ENCODE results near the gene FAM114A2.
"Not testable (repeated sequence)": the region's sequence is repeated elsewhere in the genome, so short reads cannot be mapped to it uniquely, and the experiment has no call there.

Gene FAM114A2

GRCh38 chr5:154047324-154047723 lies 8.6 kb upstream of the FAM114A2 start:
- DNase-seq, result no peak

- DNase-seq, result no peak
These were observed 7.8 kb upstream of the FAM114A2 start for GRCh38 chr5:154046486-154046885.

DNA sequence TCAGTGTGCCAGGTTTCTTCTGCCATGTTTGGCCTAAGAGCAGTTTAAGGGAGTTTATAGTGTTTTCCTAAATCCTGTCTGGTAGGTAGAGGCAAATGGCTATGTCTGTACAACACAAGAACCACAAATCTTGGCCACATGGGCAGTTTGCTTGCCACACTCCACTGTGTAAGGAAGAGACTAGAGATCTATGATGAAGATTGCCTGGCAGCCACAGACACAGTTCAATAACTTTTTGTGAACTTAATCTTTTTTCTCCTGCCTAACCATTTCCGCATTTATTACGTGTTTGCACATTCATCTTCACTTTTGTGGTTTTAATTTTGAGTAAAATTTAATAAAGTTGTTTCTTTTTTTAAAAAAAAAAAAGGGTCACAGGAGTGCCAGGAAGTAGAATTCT lies 5.9 kb upstream of the FAM114A2 start:
- DNase-seq, result no peak

GRCh38 chr5:154044099-154044498 lies 5.4 kb upstream of the FAM114A2 start:
- DNase-seq, result no peak

DNA sequence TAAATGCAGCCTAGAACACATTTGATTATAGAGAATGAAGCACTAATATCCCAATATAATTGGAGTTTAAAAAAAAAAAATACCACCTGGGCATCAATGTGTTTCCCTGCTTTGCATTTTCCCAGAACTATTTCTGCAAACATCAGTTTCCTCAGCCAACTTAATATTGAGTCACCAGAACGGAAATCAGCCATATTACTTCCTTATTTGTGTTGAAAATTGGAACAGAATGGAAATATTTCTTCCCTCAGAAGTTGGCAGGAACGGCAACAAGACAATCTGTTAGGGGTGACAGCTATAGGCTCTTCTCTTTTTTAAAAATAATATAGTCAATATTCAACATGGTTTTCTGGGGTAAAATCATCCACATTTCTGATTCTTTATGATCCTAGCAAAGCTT lies 4.1 kb upstream of the FAM114A2 start:
- DNase-seq, result no peak

- DNase-seq, result no peak
These were observed 734 bp upstream of the FAM114A2 start for GRCh38 chr5:154039458-154039829.

DNA sequence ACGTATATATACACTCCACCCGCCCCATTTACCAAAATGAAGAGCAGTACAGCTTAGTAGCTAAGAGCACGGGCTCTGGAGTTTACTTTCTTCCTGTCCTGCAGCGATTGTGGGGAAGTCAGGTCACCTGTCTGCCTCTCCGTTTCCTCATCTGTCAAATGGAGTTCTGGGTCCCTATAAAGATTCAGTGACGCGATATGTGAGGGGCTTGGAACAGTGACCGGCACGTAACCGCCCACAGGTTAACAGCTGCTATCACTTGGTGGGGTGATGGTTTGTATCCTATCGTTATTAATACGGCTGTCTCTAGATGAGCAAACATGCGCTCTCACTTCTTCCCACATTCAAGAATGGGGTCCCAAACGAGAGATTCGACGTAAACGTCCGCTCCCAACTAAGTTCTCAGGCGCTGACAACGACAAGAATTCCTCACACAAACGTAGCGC lies 426 bp downstream of the FAM114A2 start:
- no peak for DNase-seq

DNA sequence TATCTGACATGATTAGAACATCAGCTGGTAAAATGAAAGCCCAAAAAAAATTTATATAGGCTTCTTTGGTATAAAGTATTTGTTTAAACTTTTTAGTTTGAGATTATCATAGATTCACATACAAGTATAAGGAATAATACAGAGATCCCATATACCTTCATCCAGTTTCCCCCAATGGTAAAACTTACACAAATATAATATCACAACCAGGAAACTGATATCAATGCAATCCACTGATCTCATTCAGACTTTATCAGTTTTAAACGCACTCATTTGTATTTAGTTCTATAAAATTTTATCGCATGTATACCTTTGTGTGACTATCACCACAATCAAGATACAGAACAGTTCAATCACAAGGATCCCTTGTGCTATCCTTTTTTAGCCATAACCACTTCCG lies 3.8 kb downstream of the FAM114A2 start:
- DNase-seq, result no peak

GRCh38 chr5:154031937-154032489 lies 6.7 kb downstream of the FAM114A2 start:
- no peak for DNase-seq

- DNase-seq, result no peak
These were observed 12.8 kb downstream of the FAM114A2 start for GRCh38 chr5:154025951-154026350.

GRCh38 chr5:154018919-154019318 lies 19.8 kb downstream of the FAM114A2 start:
- not testable (repeated sequence) for DNase-seq

- no peak for DNase-seq
These were observed 23.5 kb downstream of the FAM114A2 start for GRCh38 chr5:154015071-154015693.

GRCh38 chr5:154010660-154011059 lies 28.1 kb downstream of the FAM114A2 start:
- DNase-seq, result no peak

GRCh38 chr5:154005648-154006047 lies 33.1 kb downstream of the FAM114A2 start:
- no peak for DNase-seq

- DNase-seq, result no peak
These were observed 36.1 kb downstream of the FAM114A2 start for GRCh38 chr5:154002511-154003020.

DNA sequence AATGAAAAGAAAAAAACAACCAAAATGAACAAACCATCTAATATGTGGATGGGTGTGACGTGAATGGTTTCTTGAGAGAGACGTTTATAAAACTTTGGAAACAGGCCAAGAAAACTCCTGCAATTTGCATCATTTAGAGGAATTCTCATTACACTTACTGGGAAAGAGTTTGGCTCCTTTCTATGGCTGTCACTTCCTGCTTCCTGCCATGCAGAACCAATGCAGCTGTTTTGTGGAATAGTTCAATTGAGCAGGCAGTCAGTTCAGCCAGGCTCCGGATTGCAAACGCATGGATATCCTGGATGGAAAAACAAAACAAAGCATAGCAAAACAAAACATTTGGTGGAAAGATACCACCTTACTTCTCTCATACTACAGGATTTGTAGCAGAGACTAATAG lies 36.6 kb downstream of the FAM114A2 start:
- no peak for DNase-seq

DNA sequence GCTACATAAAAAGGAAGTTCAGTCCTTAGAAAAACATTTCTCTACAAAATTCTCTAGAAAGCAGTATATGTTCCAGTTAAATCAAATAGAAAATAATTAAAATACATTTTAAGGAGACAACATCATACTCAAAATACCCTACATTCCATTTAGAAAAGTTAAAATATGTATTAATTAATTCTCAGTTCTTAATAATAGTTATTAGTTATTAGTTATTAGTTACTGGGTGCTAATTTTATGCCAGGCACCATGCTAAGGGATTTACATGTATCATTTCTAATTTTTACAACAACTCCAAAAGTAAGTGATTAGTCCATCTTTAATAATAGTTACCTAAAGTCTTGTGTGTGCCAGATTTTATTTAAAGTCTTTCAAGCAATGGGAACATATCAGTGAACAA lies 38.0 kb downstream of the FAM114A2 start:
- DNase-seq, result no peak

DNA sequence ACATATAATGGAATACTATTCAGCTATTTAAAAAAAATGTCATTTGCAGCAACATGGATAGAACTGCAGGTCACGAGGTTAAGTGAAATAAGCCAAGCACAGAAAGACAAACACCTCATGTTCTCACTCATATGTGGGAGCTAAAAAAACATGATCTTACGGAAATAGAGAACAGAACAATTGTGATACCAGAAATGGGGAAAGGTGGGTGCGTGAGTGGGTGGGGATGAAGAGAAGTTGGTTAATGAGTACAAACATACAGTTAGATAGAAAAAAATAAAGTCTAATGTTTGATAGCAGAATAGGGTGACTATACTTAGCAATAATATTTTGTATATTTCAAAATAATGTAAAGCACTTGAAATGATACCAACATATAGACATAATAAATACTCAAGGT lies 38.7 kb downstream of the FAM114A2 start:
- no peak for DNase-seq

- no peak for DNase-seq
These were observed 39.9 kb downstream of the FAM114A2 start for GRCh38 chr5:153998768-153999167.

DNA sequence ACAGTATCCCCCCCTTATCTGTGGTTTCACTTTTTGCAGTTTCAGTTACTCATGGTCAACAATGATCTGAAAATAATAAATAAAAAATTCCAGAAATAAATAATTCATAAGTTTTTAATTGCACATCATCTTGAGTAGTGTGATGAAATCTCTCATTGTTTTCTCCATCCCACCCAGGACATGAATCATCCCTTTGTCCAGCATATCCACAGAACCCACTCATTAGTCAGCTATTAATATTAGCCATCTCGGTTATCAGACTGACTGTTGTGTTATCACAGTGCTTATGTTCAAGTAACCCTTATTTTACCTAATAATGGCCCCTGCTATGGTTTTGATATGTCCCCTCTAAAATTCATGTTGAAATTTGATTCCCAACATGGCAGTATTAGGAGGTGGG lies 40.7 kb downstream of the FAM114A2 start:
- DNase-seq, result no peak

DNA sequence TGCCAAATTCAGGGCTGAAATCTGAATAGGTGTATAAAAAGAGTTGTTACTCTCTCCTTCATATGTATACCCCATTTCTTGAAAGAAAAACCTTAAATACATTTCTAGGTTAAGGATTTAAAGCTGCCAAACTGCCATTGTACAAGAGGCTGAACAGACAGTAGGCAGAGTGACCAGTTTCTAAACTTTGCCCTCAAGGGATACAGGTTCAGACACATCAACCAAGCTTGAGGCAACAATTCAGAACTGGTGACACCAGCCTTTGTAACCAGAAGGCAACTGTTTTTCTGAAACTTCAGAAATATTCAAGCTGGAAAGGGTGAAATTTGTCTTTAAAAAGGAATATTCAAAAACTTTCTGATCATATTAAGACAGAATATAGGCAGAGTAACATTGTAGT lies 47.5 kb downstream of the FAM114A2 start:
- DNase-seq, result no peak

DNA sequence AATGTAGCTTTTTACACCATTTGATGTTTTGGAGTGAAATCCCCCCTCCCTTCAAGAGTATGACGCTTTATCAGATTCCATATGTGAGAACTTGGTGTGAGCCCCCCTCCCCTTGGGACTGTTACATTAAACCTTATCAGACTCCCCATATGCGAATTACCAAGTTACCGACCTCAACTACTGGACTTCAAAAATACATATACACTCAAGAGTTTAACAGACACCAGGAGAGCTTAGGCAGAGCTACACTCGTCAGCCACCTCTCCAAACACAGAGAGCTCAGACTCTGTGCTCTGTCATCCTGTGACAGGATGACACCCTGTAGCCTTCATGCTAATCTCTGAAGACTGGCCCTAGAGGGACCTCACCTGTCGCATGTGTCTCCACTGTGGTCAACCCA lies 50.2 kb downstream of the FAM114A2 start:
- DNase-seq, result no peak

DNA sequence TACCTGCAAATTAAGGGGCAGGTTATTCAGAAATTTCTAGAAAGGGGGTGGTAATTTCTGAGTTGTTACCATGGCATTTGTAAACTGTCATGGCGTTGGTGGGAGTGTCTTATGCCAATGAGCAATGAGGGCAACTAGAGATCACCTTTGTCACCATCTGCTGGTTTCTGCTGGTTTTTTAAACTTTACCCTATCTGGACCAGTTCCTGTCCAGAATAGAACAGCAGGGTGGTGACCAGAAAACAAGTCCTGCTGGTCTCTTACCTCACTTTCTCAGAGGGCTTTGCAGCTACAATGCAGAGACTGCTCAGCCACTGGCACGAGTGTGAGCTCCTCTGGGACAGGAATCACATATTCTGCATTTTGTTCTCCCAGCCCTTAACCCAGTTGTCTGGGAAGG lies 51.4 kb downstream of the FAM114A2 start:
- no peak for DNase-seq

GRCh38 chr5:153985498-153985897 lies 53.2 kb downstream of the FAM114A2 start:
- no peak for DNase-seq

DNA sequence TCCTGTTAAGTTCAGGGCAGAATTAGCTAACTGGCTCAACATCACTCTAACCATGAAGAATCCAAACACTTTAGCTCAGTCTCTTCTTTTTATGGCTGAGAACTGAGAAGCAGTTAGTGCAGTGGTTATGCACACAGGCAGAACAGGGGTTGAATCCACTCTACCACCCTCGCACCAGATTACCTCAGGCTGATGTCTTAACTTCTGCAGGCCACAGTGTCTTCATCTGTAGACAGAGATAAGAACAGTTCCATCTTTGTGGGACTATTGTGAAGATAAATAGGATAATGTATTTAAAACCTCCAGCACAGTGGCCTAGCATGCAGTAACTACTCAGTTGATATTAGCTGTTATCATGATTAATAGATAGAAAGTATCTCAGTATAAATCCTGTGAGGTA lies 54.8 kb downstream of the FAM114A2 start:
- DNase-seq, result no peak
